SHP77 (cell line): ENCODE measurements around the gene ZNF362.
"Not testable (repeated sequence)": the region's sequence is repeated elsewhere in the genome, so short reads cannot be mapped to it uniquely, and the experiment has no call there.

Source experiments
- DNase-seq, 2 experiments: peaks; one replicate each; lab custom pipeline; 2025; lab: John Stamatoyannopoulos, UW

The ZNF362 gene, protein sequence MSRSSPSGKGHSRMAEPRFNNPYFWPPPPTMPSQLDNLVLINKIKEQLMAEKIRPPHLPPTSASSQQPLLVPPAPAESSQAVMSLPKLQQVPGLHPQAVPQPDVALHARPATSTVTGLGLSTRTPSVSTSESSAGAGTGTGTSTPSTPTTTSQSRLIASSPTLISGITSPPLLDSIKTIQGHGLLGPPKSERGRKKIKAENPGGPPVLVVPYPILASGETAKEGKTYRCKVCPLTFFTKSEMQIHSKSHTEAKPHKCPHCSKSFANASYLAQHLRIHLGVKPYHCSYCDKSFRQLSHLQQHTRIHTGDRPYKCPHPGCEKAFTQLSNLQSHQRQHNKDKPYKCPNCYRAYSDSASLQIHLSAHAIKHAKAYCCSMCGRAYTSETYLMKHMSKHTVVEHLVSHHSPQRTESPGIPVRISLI

DNA sequence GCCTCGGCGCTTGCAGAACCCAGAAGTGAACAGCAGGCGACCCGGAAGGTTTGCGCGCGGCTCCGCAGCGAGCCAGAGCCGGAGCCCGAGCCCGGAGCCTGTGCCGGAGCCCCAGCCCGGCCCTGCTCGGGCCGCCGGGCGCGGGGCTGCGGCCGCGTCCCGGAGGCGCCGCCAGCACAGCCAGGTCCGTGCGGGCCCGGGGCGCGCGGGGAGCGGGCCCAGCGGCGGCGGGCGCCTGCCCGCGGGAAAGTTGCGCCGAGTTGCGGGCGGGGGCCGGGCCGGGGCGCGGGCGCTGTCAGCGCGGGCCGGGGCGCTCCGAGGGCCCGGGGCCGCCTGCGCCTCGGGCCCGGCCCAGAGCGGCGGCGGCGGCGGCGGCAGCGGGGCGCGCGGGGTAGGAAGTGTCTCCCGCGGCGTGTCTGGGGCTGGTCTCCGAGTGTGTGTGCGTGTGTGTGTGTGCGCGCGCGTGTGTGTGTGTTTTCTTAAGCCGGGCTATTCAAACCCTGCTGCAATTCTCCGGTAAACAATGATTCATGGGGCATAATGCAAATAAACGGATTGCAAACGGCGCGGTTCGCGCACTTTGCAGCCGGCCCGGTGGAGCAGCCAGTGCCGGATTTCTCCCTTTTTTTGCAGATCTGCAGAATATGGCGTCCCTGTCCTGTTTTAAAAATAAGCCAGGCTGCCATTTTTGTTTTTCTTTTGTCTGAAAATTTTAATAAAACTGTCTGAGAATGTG is at the start of gene ZNF362:
Gene ZNF362, plus strand, starts transcription at position 22 of the 736 bp plus-strand sequence. CDS start 14,083 bp downstream, outside the sequence.
- DNase-seq = peak; percentile 8 to 53

DNA sequence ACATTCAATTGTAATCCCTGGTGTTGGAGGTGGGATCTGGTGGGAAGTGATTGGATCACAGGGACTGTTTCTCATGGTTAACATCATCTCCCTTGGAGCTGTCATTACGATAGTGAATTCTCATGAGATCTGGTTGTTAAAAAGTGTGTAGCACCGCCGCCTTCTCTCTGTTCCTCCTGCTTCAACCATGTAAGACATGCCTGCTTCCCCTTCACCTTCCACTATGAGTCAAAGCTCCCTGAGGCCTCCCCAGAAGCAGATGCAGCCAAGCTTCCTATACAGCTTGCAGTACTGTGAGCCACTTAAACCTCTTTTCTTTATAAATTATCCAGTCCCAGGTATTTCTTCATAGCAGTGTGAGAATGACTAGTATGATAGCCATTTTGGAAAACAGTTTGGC is 44.3 kb upstream of the ZNF362 start:
- DNase-seq = no peak

DNA sequence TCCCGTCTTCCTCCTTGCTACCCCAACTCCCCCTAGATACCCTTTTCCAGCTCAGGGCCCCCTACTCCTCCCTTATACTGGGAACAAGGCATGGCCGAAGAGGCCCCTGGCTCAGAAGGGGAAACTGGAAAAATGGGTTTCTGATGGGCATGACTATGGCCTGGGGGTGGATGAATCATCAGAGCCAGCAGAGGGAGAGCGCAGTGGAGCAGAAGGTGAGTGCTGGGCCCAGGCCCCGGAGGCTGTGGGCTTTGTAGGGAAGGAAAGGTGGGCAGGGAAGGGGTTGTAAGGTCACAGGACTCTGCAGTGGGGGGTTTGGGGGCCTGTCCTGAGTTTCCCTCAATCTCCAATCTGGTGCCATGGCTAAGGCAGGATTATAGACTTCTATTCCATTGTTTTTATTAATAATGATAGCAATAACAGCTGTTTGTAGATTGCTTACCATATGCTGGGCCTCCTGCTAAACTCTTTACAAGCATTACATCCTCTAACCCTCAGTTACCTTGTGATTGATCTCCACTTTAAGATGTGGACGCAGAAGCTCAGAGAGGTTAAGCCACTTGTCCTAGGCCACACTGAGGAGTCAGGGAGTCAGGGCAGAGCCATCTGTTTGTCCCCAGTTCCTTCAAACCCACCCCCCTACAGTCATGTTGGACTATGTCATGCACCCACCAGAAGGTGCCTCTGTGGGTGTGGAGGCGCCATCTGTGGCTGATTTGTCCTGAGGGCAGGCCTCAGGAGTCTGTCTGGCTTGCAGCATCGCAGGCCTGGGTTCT is 36.2 kb upstream of the ZNF362 start:
- DNase-seq = no peak

DNA sequence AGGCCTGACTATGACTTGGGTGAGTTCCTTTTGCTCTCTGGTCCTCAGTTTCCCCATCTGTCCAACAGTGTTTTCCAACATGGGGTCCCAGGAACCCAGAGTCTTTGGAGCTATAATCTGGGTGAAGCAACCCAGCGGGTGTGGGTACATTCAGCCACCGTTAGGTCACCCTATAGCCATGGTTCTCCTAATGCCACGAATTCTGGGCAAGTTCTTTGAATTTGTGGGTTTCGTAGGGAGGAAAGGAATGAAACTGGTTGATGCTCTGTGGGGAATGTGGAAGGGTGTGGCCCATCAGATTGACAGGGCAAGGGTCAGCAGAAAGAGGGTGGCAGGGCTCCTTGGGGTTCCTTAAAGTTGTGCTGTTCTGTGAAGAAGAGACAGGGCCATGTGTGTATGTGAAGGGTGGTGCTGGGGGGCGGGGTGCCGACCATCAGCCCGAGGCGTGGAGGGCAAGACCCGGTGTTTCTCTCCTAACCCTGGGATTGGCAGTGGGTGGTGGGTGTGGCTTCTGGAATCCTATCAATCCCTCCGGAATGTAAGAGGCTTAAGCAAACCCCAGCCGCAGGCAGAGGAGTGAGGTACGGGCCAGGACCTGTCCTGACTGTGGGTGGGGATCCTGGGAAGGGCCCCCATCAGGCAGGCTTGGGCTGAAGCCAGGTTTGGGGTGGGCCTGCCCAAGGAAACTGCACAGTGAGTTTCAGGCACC is 35.5 kb upstream of the ZNF362 start:
- DNase-seq = no peak

DNA sequence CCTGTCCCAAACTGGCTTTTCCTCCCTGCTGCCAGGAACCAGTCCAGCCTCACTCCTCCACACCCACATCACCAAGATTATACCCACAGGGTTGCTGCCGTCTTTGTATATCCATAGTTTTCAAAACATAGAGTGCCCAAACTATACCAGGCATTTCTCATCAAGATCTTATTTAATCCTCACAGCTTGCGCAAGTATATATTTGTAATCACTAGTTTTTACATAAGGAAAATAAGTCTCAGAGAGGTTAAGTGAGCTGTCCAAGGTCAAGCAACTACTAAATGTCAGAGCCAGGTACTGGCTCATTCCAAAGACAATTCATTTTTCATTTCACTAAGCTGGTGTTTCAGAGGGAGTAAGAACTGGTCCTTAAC is 34.9 kb upstream of the ZNF362 start:
- DNase-seq = no peak

DNA sequence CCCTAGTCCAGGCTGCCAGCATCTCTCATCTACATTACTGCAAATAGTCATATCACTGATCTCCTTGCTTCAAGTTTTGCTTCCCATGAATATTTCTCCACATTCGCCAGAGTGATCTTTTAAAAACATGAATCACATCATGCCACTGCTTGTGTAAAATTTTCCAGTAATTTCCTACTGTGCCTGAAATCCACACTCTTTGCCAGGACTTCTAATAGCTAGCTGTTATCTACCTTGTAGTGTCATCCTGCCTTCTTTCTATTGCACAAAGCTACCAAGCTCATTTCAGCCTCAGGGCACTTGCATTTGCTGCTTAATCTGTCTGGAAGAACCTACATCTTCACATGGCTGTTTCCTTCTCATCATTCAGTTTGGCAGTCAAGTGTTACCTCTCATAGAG is 33.9 kb upstream of the ZNF362 start:
- DNase-seq = no peak

DNA sequence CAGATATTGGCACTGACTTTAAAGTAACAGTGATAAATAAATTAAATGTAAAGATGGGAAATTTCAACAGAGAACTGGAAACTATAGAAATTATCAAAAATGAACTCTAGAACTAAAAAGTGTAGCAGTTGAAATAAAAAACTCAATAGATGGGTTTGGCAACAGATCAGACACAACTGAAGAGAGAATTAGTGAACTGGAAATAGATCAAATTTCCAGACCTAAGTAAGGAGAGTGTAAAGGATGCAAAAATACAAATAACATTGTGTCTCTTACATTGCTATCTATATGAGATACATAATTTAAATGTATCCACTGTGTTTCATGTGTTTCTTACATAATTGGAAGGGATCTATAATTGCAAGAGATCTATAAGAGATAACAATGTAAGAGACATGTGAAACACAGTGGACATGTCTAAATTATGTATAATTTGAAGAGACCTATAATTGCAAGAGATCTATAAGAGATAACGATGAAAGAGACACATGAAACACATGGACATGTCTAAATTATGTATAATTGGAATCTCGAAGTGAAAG is 32.1 kb upstream of the ZNF362 start:
- DNase-seq = no peak

DNA sequence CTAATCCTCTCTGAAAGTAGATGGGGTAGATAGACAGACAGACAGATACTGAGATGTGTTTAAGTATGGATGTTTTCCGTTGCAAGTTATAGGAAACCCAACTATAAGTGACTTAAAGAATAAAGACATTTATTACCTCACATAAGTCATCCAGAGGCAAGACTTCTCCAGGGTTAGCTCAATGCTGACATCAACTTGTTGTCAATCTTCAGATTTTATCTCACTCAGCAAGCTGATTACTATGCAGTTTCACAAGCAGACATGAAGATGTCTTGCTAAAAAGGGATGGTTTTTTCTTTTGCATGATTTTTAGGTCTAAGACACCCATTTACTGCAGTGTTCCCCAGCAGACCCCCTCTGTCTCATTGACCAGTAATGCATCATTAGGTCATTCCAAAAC is 30.7 kb upstream of the ZNF362 start:
- DNase-seq = no peak

DNA sequence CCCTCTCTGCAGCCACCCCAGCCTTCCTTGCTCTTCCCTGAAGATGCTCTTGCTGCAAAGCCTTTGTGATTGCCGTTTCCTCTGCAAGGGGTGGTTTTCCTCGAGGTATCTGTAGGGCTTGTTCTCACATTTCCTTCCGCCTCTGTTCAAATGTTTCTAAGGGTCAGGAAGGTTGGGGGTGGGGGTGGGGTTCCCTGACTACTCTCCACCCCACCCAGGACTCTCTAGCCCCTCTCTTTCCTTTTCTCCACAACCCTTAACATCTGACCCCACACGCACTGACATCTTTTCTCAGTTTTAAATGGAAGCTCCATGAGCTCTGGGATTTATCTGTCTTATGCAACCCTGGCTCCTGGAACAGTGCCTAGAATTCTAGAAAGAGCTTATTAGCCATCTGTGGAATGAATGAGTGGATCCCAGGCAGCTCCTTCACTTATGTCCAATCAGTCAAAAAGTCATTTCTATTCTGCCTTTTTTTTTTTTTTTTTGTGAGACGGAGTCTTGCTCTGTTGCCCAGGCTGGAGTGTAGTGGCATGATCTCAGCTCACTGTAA is 27.3 kb upstream of the ZNF362 start:
- DNase-seq = no peak

DNA sequence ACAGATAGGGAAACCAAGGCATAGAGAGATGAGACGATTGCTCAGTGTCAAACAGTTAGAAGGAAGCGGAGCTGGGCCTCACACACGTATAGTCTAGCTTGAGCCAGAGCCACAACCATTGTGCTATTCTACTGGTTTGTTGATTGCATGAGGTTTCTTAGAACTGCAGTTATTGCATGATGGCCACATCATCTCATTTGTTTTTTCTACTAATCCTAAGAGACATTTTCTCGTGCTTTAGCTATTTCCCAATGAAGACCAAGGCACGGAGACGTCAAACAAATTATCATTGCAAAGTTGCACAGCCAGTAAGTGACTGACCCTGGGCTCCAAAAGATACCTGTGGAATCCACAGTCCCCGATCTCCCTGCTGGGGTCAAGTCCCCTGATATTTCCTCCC is 25.1 kb upstream of the ZNF362 start:
- no peak for DNase-seq

DNA sequence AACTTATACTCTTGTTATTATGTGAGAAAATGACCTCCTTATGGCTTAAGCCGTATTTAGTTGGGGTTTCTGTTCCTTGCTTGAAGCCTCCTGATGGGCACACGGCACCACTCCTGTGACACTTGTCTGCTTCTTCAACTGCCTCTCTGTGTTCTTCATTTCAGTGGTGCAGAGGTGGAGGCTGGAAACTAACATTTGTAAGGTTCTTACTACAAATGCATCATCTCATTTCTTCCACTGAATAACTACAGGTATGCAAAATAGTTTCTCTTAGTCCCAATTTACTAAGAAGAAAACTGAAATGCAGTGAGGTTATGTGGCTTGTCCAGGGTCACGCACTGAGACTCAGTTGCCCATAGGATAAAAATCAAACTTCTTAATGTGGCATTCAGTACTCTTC is 23.6 kb upstream of the ZNF362 start:
- no peak for DNase-seq

DNA sequence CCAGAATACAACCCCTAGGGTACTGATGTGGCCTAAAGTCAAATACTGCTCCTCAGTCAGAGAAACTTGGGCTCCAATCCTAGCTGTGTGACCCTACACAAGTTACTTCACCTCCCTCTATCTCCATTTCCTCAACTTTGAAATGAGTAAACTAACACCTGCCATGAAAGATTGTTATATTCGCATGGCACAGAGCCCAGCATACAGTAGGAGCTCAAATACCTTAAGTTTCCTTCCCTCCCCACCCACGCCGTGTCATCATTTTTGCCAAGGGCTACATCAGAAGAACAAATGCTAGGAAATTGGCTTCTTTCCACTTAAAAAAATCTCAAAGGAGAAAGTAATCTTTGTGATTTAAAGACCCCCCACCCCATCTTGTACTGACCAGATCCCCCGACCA is 22.2 kb upstream of the ZNF362 start:
- DNase-seq = no peak

DNA sequence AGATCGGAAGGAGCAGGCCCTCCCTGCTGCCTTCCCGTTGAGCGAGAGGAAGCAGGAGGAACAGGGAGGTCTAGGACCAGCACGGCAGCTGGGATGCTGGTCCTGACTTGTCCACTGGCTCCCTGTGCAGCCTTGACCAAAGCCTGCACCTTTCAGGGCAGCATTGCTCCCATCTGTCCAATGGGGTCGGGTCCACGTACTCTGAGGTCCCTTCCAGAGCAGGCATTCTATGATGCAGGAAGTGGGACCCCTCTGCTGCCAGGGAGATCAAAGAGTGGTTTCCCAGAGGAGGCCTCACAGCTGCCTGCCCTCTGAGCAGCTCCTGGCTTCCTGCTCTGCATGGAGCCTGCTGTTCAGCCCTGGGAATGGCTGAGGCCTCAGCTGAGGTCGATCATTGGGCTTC is 21.7 kb upstream of the ZNF362 start:
- no peak for DNase-seq

DNA sequence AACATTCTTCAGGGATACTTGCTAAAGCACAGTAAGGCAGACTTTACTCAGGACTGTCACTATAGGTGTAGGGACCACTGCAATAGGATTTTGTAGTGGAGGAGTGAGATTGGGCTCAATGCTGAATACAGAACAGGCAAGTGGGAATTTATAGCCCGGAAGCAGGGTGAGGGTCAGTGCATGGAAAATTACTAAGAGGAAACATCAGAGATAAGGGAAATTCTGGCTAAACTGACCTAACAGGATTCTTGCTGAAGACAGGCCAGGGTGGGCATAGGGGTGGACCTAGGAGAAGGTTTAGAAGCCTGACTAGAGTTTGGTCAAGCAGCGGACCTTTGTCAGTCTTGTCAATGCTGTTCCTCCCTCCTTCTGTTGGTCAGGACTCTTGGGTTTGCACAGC is 20.8 kb upstream of the ZNF362 start:
- DNase-seq = no peak

DNA sequence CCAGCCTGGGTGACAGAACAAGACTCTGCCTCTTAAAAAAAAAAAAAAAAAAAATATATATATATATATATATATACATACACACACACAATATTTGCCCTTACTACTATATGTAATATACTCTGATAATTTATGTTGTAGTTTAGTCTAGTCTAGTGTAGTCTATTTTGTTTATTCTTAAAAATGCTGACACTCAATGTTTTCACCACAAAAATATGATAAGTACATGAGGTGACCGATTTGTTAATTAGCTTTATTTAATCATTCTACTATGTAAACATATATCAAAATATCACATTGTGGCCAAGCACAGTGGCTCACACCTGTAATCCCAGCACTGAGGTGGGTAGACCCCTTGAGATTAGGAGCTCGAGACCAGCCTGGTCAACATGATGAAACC is 19.8 kb upstream of the ZNF362 start:
- no peak for DNase-seq

DNA sequence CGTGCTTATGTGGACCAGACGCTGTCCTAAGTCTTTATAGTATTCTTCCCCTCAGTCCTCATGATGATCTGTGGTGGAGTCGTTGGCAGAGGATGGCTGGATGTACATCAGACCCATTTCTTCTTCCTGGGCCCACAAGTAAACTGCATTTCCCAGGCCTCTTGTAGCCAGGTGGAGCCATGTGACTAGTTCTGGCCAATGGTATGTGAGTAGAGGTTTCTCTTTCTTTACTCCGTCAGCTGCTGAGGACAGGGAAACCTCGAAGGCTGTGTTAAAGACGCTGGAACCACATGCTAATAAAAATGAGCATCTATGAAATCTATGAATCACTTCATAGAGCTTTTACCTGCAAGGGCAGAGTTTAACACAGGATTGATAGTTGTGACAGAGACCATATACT is 18.7 kb upstream of the ZNF362 start:
- no peak for DNase-seq

DNA sequence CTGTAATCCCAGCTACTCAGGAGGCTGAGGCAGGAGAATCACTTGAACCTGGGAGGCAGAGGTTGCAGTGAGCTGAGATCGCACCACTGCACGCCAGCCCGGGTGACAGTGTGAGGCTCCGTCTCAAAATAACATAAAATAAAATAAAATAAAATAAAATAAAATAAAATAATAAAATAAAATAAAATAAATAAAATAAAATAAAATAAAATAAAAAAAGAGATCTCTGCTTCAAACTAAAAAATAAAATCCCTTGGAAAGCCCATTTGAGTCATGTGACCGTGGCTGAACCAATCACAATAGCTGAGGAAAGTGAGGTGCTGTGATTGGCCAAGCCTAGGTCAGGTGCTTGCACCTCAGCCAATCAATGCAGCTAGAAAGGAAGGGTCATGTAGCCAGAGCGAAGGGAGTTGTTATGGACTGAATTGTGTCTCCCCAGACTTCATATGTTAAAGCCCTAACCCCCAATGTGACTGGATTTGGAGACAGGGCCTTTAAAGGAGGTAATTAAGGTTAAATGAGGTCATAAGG is 18.0 kb upstream of the ZNF362 start:
- DNase-seq = not testable (repeated sequence)

DNA sequence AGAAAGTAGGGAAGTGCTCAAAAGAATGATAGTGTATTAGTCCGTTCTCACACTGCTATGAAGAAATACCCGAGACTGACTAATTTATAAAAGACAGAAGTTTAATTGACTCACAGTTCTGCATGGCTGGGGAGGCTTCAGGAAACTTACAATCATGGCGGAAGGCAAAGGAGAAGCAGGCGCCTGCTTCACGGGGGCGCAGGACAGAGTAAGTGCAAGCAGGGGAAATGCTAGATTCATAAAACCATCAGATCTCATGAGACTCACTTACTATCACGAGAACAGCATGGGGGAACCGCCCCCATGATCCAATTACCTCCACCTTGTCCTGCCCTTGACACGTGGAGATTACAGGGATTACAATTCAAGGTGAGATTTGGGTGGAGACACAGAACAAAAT is 16.9 kb upstream of the ZNF362 start:
- DNase-seq = not testable (repeated sequence)

DNA sequence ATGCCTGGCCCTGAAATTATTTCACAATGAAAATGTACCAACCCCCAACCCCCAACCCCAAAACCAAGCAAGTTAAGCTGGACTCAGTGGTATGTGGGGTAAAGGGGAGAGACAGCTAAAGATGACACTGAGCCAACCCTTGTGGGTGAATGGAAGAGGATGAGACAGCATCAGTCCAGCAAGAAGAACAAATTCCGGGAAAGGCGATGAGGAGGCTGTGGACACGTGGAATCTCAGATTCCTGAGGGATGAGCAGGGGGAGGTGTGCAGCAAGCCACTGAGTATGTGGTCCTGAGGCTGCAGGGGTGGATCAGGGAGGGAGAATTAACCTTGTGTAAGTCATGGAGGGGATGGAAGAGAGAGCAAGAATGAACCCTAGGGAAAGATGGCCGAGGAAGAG is 14.4 kb upstream of the ZNF362 start:
- DNase-seq = no peak

DNA sequence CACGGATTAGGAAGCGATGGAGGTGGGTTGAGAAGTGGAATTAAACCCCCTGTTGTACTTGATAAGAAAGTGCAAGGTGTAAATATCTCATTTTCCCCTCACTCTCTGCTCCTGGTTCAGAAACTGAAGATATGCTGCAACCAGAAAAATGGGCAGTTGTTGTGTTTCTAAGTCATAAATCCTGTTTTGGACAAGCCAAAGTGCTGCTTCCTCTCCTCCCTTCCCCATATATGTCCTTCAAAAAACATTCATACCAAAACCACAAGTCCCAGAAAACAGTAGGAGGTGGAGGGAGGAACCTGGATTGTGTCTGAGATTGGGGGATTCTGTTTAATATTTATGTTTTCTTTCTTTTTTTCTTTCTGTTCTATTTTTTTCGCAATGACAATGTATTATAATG is 13.6 kb upstream of the ZNF362 start:
- DNase-seq = no peak

DNA sequence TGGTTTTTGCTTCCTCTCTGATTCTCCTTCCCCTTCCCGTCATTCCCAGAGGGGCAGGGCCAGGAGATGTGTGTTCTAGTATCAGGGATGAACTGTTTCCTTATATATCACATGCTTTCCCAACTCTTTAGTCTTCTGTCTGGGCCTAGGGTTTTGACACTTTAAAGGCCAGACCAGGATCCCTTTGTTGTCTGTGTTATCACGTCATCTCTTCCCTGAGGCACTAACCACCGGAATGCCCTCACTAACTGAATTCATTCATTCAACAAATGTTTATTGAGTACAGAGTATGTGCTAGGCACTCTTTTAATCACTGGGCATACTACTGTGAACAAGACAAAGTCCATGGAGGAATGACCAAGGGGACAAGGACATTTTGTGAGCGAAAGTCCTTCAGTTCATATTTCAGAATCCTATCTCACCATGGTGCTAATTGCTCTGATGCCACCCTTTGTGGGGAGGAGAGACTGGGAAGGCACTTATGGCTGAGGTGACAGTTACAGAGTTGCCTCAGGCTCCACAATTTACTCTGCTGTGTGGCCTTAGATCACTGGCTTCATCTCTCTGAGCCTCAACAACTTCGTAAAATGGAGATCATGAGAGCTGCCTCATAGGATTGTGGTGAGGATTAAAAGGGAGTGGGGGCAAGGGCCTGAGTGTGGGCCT is 12.0 kb upstream of the ZNF362 start:
- DNase-seq = no peak
